Measurements from ENCODE around the gene SIGLEC1. TPM values are rescaled to one million over a fixed set of nuclear protein-coding genes. Genes with fewer than 3 reads are reported as not detected.

Gene SIGLEC1
- total RNA-seq, 1 experiment from 2014 or later = not detected

GRCh38 chr20:3714092-3714491, 1.7 kb upstream of the SIGLEC1 start:
- no peak overlapping the region for H3K27ac ChIP-seq (ENCODE audit: low read depth, low read length, poor library complexity, severe bottlenecking)
- H3K4me3 ChIP-seq (ENCODE audit: low read depth, low read length, poor library complexity, severe bottlenecking) = no peak overlapping the region
- no TSS peak for BruUV-seq (replicated peaks)
- CTCF ChIA-PET = interaction anchor here (1.1 kb wide), 1 partner anchor 67 kb away, joined by 3 read pairs; the partner anchor contains the start of gene SPEF1
- H3K36me3 ChIP-seq (ENCODE audit: insufficient read depth, low read length, poor library complexity, severe bottlenecking) = no peaks in the 10 kb centered on the region
- intact Hi-C loops (cut with micrococcal nuclease; ENCODE audit: unreplicated experiment) = loop anchor here (5.0 kb wide), 2 partner anchors 152 to 497 kb away; no protein-coding TSS in a partner anchor
- no peaks in the 10 kb centered on the region for H3K4me1 ChIP-seq (ENCODE audit: insufficient read depth, low read length, poor library complexity, severe bottlenecking)
- no peaks in the 10 kb centered on the region for H3K9me3 ChIP-seq (ENCODE audit: low read depth, low read length, poor library complexity, severe bottlenecking)
- TF ChIP-seq CTCF (conservative IDR thresholded peaks at IDR 0.05; ENCODE audit: low read depth, low read length) = no peak
- no peak for TF ChIP-seq EZH2 (IDR thresholded peaks at IDR 0.05; ENCODE audit: borderline replicate concordance, low read depth, low read length, poor library complexity, severe bottlenecking)
- no peaks in the 10 kb centered on the region for H3K27me3 ChIP-seq (replicated peaks; ENCODE audit: insufficient read depth, low read depth, low read length, poor library complexity)
- no peak for DNase-seq (ENCODE audit: low spot score)
- POLR2A ChIA-PET (ENCODE audit: low non-redundant PET) = interaction anchor here (0.6 kb wide), 1 partner anchor 33 kb away, joined by 3 read pairs; no protein-coding TSS in a partner anchor

- TF ChIP-seq EZH2 (IDR thresholded peaks at IDR 0.05; ENCODE audit: borderline replicate concordance, low read depth, low read length, poor library complexity, severe bottlenecking) = no peak
- no peak for TF ChIP-seq CTCF (conservative IDR thresholded peaks at IDR 0.05; ENCODE audit: low read depth, low read length)
- intact Hi-C loops (cut with micrococcal nuclease; ENCODE audit: unreplicated experiment) = loop anchor here (1.0 to 5.0 kb wide), 3 partner anchors 35 to 494 kb away; no protein-coding TSS in a partner anchor
- no TSS peak for BruUV-seq (replicated peaks)
- no peak overlapping the region for H3K27ac ChIP-seq (ENCODE audit: low read depth, low read length, poor library complexity, severe bottlenecking)
- POLR2A ChIA-PET (ENCODE audit: low non-redundant PET) = no interaction called here
- H3K27me3 ChIP-seq (replicated peaks; ENCODE audit: insufficient read depth, low read depth, low read length, poor library complexity) = no peaks in the 10 kb centered on the region
- no peaks in the 10 kb centered on the region for H3K4me1 ChIP-seq (ENCODE audit: insufficient read depth, low read length, poor library complexity, severe bottlenecking)
- no peaks in the 10 kb centered on the region for H3K36me3 ChIP-seq (ENCODE audit: insufficient read depth, low read length, poor library complexity, severe bottlenecking)
- H3K9me3 ChIP-seq (ENCODE audit: low read depth, low read length, poor library complexity, severe bottlenecking) = no peaks in the 10 kb centered on the region
- DNase-seq (ENCODE audit: low spot score) = no peak
- no peak overlapping the region for H3K4me3 ChIP-seq (ENCODE audit: low read depth, low read length, poor library complexity, severe bottlenecking)
- CTCF ChIA-PET = interaction anchor here (0.6 to 2.4 kb wide), 7 partner anchors 13 to 422 kb away, joined by 3 to 25 read pairs (median 5); no protein-coding TSS in a partner anchor
These were observed 887 bp downstream of the SIGLEC1 start for GRCh38 chr20:3711484-3711941.

GRCh38 chr20:3710703-3711483, 1.5 kb downstream of the SIGLEC1 start:
- Histone ChIP-seq H3K9me3 (ENCODE audit: low read depth, low read length, poor library complexity, severe bottlenecking) (no peaks in the 10 kb centered on the region), H3K27me3 (replicated peaks; ENCODE audit: insufficient read depth, low read depth, low read length, poor library complexity) (no peaks in the 10 kb centered on the region), H3K4me3 (ENCODE audit: low read depth, low read length, poor library complexity, severe bottlenecking) (no peak overlapping the region), H3K27ac (ENCODE audit: low read depth, low read length, poor library complexity, severe bottlenecking) (no peak overlapping the region), H3K4me1 (ENCODE audit: insufficient read depth, low read length, poor library complexity, severe bottlenecking) (no peaks in the 10 kb centered on the region), H3K36me3 (ENCODE audit: insufficient read depth, low read length, poor library complexity, severe bottlenecking) (no peaks in the 10 kb centered on the region)
- intact Hi-C loops (cut with micrococcal nuclease; ENCODE audit: unreplicated experiment) = loop anchor here (1.0 to 5.0 kb wide), 3 partner anchors 35 to 494 kb away; no protein-coding TSS in a partner anchor
- no TSS peak for BruUV-seq (replicated peaks)
- peak; percentile 80 for DNase-seq (ENCODE audit: low spot score)
- ChIA-PET POLR2A (ENCODE audit: low non-redundant PET) (no interaction called here), CTCF (interaction anchor here (0.6 to 2.4 kb wide), 8 partner anchors 13 to 422 kb away, joined by 3 to 25 read pairs (median 6); no protein-coding TSS in a partner anchor)
- TF ChIP-seq EZH2 (IDR thresholded peaks at IDR 0.05; ENCODE audit: borderline replicate concordance, low read depth, low read length, poor library complexity, severe bottlenecking) (no peak), CTCF (conservative IDR thresholded peaks at IDR 0.05; ENCODE audit: low read depth, low read length) (peak; percentile 98)
